T-helper 22 cell (primary cell): ENCODE results near the gene TXNDC16.
A peak's percentile ranks its signal among the peaks of the same experiment; 100 is the strongest.
"Not testable (repeated sequence)": the region's sequence is repeated elsewhere in the genome, so short reads cannot be mapped to it uniquely, and the experiment has no call there.

ENCODE experiments used
- DNase-seq: peaks from one replicate; pipeline ENCODE4 v3.0.0-alpha.2; 2020; ENCODE audit warnings: low read depth

The TXNDC16 gene, protein sequence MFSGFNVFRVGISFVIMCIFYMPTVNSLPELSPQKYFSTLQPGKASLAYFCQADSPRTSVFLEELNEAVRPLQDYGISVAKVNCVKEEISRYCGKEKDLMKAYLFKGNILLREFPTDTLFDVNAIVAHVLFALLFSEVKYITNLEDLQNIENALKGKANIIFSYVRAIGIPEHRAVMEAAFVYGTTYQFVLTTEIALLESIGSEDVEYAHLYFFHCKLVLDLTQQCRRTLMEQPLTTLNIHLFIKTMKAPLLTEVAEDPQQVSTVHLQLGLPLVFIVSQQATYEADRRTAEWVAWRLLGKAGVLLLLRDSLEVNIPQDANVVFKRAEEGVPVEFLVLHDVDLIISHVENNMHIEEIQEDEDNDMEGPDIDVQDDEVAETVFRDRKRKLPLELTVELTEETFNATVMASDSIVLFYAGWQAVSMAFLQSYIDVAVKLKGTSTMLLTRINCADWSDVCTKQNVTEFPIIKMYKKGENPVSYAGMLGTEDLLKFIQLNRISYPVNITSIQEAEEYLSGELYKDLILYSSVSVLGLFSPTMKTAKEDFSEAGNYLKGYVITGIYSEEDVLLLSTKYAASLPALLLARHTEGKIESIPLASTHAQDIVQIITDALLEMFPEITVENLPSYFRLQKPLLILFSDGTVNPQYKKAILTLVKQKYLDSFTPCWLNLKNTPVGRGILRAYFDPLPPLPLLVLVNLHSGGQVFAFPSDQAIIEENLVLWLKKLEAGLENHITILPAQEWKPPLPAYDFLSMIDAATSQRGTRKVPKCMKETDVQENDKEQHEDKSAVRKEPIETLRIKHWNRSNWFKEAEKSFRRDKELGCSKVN

DNA sequence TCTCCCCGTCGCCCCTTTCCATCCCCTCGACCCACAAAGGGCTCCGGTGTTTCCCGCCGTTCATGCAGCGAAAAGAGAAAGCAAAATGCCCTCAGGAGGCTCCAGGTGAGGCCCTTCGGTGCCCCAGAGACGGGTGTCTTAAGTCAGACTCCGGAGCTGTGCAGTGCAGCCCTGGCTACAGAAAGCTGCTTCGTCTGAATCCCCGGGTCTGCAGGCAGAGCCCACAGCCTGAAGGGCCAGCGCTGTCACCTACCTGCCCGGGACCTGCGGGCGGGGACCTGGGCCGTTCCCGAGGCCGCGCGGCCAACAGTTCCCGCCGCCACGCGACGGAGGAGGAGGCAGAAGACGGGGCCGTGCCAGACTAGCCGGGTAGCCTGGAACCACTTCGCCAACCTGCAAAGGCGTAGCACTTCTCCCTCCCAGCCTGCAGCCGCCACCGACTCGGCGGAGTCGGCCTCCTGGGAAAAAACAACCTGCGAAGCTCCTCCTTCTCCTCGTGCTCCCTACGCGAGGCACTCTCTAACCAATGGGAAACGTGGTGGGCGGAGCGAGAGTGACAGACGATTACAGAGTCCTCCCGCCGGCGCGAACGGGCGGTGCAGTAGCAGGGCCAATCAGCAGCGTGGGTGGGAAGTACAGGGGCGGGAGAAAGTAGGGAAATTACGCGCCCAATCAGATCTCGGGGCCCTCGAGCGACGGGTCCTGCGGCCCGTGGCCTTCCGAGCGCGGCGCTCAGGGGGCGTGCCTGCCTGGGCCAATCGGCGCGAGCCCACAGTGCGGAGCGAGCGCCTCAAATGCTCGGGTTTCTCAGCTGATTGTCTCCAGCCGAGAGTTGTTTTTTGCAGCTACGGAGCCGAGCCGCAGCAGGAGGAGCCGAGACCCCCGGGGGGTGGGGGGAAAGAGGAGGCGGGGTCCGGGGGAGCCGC is at the start of gene TXNDC16, which contains the start of gene GPR137C:
TXNDC16 (minus strand) TSS at position 443 of the 926 bp plus-strand sequence. CDS start 8,948 bp downstream, outside the sequence.
GPR137C (plus strand) TSS at position 774 of the 926 bp plus-strand sequence. CDS start 312 bp downstream, outside the sequence.
- peak; percentile 100 for DNase-seq

GRCh38 chr14:52599974-52600373 is 47.7 kb upstream of the TXNDC16 start:
- DNase-seq = no peak

GRCh38 chr14:52598568-52598967 is 46.3 kb upstream of the TXNDC16 start:
- DNase-seq = no peak

DNA sequence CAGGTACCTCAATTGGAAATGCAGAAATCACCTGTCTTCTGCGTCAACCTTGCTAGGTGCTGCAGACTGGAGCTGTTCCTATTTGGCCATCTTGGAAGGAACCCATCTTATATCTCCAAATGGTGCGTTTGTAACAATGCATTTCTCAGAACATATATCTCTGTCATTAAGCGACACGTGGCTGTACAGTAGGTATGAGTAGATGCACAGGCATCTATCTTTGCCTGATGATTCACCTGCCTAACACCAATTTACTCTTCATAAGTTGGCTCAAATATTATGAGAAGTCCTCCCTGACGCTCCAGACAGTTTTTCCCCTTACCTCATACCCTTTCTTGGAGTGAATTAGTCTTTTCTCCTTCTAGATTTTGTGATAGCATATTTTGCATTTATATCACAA is 44.6 kb upstream of the TXNDC16 start:
- no peak for DNase-seq

DNA sequence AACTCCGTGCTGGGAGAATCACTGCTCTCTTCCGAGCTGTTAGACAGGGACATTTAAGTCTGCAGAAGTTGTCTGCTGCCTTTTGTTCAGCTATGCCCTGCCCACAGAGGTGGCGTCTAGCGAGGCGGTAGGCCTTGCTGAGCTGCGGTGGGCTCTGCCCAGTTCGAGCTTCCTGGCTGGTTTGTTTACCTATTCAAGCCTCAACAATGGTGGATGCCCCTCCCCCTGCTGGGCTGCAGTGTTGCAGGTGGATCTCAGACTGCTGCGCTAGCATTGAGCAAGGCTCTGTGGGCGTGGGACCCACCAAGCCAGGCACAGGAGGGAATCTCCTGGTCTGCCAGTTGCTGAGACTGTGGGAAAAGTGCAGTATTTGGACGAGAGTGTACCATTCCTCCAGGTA is 44.0 kb upstream of the TXNDC16 start:
- no peak for DNase-seq

GRCh38 chr14:52590318-52590717 is 38.0 kb upstream of the TXNDC16 start:
- no peak for DNase-seq

DNA sequence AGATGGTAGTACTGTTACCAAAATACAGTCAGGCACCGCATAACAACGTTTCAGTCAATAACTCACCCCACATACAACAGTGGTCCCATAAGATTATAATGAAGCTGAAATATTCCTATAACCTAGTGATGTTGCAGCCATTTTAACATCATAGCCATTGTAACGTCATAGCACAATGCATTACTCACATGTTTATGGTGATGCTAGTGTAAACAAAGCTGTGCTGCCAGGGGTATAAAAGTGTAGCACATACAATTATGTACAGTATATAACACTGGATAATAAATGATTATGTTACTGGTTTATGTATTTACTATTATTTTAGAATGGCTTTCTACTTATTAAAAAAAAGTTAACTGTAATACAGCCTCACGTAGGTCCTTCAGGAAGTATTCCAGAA is 37.3 kb upstream of the TXNDC16 start:
- DNase-seq = no peak

GRCh38 chr14:52583544-52583943 is 31.2 kb upstream of the TXNDC16 start:
- DNase-seq = no peak

GRCh38 chr14:52575858-52576257 is 23.6 kb upstream of the TXNDC16 start:
- DNase-seq = no peak

- not testable (repeated sequence) for DNase-seq
Observed at GRCh38 chr14:52568454-52568853, 16.1 kb upstream of the TXNDC16 start.

- DNase-seq = no peak
Observed at GRCh38 chr14:52563120-52563519, 10.8 kb upstream of the TXNDC16 start.

DNA sequence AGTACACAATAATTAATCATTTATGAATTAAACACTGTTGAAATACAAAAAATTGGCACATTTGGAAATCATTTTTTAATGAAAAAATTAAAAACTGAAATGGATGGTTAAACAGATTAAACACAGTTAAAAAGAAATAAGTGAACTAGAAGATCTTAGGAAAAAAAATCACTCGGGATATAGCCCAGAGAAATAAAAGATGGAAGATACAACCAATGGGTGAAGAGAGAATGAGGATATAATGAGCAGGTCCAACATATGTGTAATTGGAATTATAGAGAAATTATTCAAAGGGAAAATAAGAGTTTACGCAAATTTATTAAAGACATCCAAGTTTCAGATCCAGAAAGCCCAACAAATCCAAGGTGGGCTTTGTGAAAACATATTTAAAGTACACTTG is 6.4 kb upstream of the TXNDC16 start:
- DNase-seq = no peak

DNA sequence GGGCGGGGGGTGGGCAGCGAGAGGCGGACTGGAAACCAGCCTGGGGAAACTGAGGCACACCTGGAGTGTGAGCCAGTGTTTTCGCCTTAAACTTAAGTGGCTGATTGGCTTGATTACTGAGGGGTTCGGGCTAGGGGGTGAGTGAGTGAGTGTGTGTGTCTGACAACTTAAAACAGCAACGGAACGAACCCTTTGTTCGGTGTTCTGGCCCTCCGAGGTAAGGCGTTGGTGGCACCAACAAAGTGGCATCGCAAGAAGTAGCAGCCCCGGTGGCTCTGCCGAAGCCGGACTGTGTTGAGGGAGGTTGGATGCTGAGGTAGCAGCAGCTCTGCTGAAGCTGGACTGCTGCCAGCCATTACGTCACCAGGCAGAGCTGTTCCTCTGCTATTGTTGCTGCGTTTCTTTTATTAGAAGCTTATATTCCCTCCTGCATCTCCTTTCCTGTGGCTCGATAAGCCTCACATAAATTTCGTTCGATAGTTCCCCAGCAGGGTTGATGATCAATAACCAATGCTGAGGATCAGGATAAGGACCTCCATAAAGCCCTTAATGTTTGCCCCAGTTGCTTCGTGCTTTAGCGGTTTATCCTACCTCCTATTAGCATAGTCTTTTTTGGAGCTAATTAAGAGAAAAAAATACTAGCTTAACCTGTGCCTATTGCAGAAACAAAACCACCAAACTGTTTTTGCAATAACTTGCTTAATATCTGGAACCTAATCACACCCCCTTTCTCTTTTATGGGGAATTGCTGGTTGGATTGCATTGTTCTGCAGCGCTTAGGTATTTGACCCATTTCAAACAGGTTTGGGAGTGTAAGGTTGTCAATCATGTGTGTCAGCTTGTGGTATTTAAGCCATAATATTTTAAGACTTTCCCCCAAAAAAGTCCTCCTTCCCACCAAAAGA is 1.6 kb upstream of the TXNDC16 start:
- DNase-seq = peak; percentile 75

DNA sequence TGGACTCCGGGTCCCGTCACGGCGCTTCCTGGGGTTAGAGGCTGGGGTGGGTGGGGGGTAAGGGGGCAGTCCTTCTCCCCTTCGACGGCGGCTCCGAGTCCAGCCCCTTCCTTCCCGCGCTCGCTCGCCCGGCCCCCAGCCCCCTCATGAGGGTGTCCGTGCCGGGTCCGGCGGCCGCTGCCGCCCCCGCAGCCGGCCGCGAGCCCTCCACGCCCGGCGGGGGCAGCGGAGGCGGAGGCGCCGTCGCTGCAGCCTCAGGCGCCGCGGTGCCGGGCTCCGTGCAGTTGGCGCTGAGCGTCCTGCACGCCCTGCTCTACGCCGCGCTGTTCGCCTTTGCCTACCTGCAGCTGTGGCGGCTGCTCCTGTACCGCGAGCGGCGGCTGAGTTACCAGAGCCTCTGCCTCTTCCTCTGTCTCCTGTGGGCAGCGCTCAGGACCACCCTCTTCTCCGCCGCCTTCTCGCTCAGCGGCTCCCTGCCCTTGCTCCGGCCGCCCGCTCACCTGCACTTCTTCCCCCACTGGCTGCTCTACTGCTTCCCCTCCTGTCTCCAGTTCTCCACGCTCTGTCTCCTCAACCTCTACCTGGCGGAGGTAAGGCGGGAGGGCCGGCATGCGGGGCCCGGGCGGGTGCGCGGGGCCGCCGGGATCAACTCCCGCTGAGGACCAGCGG is 831 bp upstream of the TXNDC16 start:
- no peak for DNase-seq

GRCh38 chr14:52551696-52552062 is 626 bp downstream of the TXNDC16 start:
- no peak for DNase-seq

DNA sequence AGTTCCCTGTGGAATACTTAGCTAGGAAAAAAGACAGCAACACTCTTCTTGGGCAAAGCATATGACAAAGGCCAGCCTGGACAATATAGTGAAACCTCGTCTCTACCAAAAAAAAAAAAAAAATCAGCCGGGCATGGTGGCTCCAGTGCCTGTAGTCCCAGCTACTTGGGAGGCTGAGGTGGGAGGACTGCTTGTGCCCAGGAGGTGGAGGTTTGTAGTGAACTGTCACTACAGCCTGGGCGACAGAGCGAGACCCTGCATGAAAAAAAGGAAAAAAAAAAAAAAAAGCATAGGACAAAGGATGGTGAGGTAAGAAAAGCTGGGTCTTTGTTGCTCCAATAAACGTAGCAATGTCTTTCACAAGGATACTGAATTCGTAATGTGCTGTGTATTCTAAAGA is 1.1 kb downstream of the TXNDC16 start:
- DNase-seq = no peak

DNA sequence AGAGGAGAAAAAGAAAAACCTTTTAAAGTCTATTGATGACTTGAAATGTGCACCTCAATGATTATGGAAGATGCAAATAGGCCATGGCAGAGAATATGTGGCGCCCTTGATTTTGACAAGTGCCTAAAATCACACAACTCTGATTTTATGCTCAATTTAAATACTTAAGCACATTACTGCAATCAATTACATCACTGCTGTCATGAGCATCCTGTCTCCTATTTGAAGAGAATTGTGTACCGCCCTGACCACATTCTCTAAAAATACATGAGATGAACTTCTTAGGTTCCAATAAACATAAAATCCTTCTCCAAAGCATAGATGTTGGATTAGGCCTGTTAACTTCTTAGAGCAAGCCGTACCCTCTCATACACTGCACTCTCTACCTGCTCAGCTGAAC is 1.6 kb downstream of the TXNDC16 start:
- DNase-seq = no peak

DNA sequence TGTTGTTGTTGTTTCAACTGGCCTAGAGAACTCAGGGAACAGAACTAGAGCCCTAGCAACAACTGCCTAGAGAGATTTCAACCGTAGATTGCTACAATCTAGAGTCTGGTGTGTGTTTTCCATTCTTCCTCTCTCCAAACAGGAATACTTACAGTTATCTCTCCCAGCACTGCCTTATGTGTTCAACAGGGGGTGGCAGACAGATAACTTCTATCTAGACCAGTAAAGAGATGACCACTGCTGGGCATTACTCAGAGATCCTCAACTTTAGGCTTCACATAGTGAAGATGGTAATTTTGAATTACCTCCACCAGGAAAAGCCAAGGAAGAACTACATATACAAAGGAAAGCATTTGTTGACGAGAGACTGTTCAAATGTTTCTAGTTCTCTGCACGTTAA is 4.8 kb downstream of the TXNDC16 start:
- DNase-seq = no peak

GRCh38 chr14:52547027-52547426 is 5.3 kb downstream of the TXNDC16 start:
- no peak for DNase-seq

- no peak for DNase-seq
Observed at GRCh38 chr14:52546318-52546670, 6.0 kb downstream of the TXNDC16 start.
